HEK293 (cell line): ENCODE results near the gene FMO2.

Experiments
- CTCF ChIP-seq: fragments of 450-650 bp; formaldehyde crosslinking; IDR thresholded peaks from 2 replicates; pipeline ENCODE4 v1.5.1; 2016; ENCODE audit warnings: missing biosample characterization, missing genetic modification characterization
- PRDM10 ChIP-seq: fragments of 450-650 bp; formaldehyde crosslinking; IDR thresholded peaks from 2 replicates; pipeline ENCODE4 v1.5.1; 2016; ENCODE audit warnings: missing biosample characterization, missing genetic modification characterization
- TCF7L2 ChIP-seq: IDR thresholded peaks from 2 replicates; pipeline ENCODE4 v1.6.1; 2011; ENCODE audit warnings: low read depth, mild to moderate bottlenecking, inconsistent platforms, low read length, moderate library complexity, borderline replicate concordance
- TSHZ1 ChIP-seq: fragments of 450-650 bp; formaldehyde crosslinking; IDR thresholded peaks from 2 replicates; pipeline ENCODE4 v1.5.1; 2016; ENCODE audit warnings: missing biosample characterization, missing genetic modification characterization, borderline replicate concordance
- ZBTB48 ChIP-seq: fragments of 450-650 bp; formaldehyde crosslinking; IDR thresholded peaks from 2 replicates; pipeline ENCODE4 v1.5.1; 2016; ENCODE audit warnings: missing biosample characterization, missing genetic modification characterization
- ZFP3 ChIP-seq: fragments of 450-650 bp; formaldehyde crosslinking; IDR thresholded peaks from 2 replicates; pipeline ENCODE4 v1.5.1; 2016; ENCODE audit warnings: low read depth, missing biosample characterization, missing genetic modification characterization
- ZFP41 ChIP-seq: fragments of 450-650 bp; formaldehyde crosslinking; IDR thresholded peaks from 2 replicates; pipeline ENCODE4 v1.5.1; 2016; ENCODE audit warnings: missing biosample characterization, missing genetic modification characterization, borderline replicate concordance
- ZNF501 ChIP-seq: fragments of 450-650 bp; formaldehyde crosslinking; IDR thresholded peaks from 2 replicates; pipeline ENCODE4 v1.5.1; 2016; ENCODE audit warnings: missing biosample characterization, missing genetic modification characterization
- ZNF658 ChIP-seq: fragments of 450-650 bp; formaldehyde crosslinking; IDR thresholded peaks from 2 replicates; pipeline ENCODE4; 2016; ENCODE audit warnings: missing biosample characterization, missing genetic modification characterization
- ZSCAN23 ChIP-seq: fragments of 450-650 bp; formaldehyde crosslinking; IDR thresholded peaks from 2 replicates; pipeline ENCODE4 v1.5.1; 2016; ENCODE audit warnings: missing biosample characterization, missing genetic modification characterization
- ZSCAN5A ChIP-seq: fragments of 450-650 bp; formaldehyde crosslinking; IDR thresholded peaks from 2 replicates; pipeline ENCODE4 v1.5.1; 2016; ENCODE audit warnings: missing biosample characterization, missing genetic modification characterization

- no peak for TF ChIP-seq TSHZ1 (tag by site-specific recombination)
- TF ChIP-seq ZNF501: no peak
- no peak for TF ChIP-seq ZFP3
- no peak for TF ChIP-seq PRDM10 (tag by site-specific recombination)
- TF ChIP-seq ZSCAN5A: no peak
- no peak for TF ChIP-seq ZBTB48 (tag by site-specific recombination)
- TF ChIP-seq ZFP41: no peak
- TF ChIP-seq CTCF (tag by site-specific recombination): no peak
- no peak for TF ChIP-seq TCF7L2
- TF ChIP-seq ZSCAN23 (tag by site-specific recombination): no peak
- no peak for TF ChIP-seq ZNF658 (tag by site-specific recombination)
These were observed 36.8 kb downstream of the FMO2 start for GRCh38 chr1:171221665-171222591.
